ENCODE results near the gene FOXB2.
"Not testable (repeated sequence)": the region's sequence is repeated elsewhere in the genome, so short reads cannot be mapped to it uniquely, and the experiment has no call there.

The FOXB2 gene

DNA sequence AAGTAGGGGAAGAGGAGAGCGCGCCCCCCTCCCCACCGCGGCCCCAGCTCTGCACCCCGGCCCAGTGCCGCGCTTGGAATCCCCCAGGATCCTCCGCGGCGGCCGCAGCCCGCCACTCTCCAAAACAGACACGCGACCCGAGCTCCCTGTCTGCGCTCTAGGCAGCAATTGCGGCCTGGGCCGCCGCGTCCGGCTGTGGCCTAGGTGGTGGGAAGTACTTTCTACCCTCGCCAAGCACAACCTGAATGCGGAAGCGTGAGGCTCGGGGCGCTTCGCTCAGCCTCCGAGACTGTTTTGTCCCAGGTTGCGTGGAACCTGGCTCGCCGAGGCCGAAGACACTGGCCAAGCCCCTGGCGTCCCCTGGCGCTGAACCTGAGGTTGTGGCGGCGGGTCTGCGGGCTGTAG, 3.3 kb upstream of the FOXB2 start:
- DNase-seq (ENCODE audit: low spot score) = no peak

DNA sequence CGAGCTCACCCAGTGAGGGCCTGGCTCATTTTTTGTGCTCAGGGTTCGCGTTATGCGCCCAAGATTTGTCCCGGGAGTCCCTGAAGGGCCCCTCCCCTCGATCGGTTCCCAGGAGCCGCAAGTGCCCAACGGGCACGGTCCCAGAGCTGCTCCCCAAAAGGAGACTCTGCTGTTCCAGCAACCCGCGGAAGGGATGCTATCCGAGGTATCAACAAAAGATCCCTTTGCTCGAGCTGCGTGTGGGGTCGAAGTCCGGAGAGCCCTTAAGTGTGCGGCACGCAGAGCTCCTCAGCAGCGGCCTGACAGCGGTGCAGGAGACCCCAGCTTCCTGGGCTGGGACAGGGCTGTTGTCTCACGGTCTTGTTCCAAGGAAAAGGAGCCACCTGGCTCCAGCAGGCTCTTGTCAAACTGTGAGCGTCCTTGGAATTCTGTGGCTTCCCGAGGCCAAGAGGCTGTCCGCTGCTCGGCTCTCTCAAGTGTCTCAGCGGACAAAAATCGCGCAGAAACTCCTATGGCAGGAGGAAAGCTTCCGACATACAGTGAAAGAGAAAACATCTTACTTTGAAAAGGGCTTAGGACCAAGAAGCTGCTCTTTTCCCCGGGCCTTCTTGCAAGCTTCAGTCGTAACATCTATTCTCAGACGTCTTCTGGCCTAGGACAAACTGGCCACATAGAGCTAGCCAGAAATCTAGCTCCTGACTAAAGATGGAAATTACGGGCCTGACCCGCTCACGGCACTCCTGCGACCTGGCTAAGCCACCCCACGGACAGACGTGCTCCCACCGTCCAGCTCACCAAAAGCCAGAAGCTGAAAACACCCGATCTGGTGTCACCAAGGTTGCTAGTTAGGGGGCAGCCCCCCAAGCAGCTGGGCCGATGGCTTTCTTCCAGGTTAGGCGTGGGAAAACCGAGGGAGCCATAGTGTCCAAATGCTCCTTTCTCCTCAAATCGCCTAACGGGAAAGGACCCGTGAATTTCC, 2.6 kb upstream of the FOXB2 start:
- DNase-seq (ENCODE audit: low spot score) = no peak

DNA sequence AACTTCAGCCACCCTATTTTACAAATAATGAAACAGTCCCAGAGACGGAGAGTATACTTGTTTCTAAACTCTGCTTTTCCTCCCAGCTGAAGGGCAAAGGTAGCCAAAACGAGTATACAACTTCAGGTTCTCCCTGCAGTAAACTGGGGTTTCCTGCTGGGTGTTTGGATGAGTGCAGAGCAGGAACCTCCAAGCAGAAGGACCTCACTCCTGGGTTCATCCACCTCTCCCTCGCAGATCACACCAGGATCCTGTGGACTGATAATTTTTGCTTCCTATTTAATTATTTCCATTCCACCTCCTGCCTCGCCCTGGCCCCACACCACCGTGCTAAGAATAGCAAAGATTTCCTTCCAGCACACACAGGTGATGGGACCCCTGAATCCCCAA, 2.0 kb upstream of the FOXB2 start:
- DNase-seq (ENCODE audit: low spot score) = no peak

DNA sequence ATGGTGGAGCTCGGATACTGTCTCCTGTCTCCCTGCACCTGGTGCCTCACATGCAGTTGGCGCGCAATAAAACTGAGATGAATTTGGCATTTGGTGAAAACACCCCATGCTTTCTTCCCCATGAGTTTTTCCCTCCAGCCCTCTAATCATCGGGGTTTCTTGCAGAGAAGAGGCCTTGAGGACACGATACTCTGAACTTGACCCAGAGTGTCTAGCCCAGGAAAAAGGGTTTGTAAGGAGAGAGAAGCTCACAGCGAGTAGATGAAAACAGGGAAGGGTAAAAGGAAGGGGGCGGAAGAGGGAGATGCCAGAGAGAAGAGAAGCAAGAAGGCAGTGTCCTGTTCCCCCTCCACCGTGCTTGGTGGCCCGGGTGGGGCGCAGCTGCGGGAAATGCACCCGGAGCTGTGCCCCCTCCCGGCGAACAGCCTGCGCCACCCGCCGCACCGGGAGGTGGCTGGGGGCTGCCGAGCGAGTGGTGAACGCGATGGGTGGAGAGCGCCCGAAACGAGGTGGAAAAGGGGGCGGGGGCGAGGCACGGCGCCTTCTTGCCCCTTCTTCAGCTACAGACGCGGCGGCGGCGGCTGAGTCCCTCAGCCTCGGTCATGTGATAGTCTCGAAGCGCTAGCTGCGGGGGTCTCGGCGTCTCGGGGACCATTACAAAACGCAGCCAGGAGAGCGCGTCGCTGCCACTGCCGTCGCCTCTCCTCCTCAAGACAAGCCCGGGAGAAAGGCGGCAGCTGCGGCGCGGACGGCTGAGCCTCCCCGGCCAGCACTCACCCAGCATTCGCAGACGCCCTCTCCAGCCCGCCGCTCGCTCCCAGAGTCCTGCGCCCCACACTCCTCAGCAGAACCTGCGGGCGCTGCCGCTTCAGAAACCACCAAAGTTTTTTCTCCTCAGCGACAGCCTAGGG, 1.1 kb upstream of the FOXB2 start:
- DNase-seq (ENCODE audit: low spot score) = no peak

DNA sequence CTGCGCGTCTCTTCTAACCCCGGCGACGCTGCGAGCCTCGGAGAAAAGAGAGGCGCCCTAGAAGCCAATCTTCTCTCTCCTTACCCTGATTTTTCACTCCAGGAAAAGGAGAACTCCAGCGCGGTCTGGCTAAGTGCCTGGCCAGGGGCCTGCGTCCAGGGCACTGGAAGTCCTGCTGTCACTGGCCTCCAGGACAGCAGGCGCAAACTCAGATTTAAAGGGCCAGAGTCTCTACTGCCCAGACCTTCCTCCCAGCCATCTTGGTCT, 553 bp upstream of the FOXB2 start:
- no peak for DNase-seq (ENCODE audit: low spot score)

DNA sequence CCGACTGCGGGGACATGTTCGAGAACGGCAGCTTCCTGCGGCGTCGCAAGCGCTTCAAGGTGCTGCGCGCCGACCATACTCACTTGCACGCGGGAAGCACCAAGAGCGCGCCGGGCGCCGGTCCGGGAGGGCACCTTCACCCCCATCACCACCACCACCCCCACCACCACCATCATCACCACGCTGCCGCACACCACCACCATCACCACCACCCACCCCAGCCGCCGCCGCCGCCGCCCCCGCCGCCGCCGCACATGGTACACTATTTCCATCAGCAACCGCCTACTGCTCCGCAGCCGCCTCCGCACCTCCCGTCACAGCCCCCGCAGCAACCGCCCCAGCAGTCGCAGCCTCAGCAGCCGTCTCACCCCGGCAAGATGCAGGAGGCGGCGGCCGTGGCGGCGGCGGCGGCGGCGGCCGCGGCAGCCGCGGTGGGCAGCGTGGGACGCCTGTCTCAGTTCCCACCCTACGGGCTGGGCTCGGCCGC, 514 bp downstream of the FOXB2 start:
- DNase-seq (ENCODE audit: low spot score) = no peak

DNA sequence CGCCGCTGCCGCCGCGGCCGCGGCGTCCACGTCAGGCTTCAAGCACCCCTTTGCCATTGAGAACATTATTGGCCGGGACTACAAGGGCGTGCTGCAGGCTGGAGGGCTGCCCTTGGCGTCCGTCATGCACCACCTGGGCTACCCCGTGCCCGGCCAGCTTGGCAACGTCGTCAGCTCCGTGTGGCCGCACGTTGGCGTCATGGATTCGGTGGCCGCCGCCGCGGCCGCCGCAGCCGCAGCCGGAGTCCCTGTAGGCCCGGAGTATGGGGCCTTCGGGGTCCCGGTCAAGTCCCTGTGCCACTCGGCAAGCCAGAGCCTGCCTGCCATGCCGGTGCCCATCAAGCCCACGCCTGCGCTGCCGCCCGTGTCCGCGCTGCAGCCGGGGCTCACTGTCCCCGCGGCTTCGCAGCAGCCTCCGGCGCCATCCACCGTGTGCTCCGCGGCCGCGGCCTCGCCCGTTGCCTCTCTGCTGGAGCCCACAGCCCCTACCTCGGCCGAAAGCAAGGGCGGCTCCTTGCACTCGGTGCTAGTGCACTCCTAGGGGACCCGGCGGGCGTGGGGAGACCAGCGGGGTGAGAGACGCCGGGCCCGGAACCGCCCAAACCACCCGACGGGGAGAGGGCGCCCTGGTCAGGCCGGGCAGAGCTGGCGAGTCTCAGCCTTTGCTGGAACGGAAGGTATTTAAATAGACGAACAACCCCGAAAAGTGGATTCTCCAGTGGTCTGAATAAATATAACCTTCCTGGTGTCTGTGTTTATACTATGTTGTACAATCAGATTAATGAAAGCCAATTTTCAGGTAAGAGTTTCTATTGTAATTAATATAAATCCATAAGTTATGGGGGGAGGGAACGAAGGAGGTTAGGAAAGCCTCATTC, 1.2 kb downstream of the FOXB2 start:
- no peak for DNase-seq (ENCODE audit: low spot score)

DNA sequence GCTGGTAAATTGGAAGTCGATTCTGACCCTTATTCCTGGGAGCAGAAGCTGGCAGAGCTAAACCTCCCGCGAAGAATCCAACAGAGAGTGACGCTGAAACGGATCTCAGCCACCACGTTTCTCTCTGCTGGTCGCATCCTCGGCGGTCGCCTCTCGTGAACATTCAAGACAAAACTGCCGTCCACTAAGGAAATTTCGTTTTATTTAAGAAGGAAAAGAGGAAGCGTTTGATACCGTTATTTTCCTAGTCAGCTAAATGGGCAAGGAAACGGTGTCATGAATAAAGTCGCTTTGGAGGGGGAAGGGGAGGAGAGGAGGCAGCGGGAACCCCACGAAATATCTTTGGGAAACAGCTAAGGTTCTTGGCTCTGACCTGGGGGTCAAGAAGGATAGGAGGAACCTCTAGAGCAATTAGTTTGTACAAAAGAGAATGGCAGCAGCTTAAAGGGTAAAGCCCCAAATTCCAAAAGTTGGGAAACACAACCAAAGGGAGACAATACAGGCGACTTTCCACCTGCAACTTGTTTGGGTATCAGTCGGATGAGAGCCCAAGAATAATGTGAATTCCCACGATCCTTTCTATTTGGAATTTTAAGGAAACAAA, 1.9 kb downstream of the FOXB2 start:
- DNase-seq (ENCODE audit: low spot score) = no peak

DNA sequence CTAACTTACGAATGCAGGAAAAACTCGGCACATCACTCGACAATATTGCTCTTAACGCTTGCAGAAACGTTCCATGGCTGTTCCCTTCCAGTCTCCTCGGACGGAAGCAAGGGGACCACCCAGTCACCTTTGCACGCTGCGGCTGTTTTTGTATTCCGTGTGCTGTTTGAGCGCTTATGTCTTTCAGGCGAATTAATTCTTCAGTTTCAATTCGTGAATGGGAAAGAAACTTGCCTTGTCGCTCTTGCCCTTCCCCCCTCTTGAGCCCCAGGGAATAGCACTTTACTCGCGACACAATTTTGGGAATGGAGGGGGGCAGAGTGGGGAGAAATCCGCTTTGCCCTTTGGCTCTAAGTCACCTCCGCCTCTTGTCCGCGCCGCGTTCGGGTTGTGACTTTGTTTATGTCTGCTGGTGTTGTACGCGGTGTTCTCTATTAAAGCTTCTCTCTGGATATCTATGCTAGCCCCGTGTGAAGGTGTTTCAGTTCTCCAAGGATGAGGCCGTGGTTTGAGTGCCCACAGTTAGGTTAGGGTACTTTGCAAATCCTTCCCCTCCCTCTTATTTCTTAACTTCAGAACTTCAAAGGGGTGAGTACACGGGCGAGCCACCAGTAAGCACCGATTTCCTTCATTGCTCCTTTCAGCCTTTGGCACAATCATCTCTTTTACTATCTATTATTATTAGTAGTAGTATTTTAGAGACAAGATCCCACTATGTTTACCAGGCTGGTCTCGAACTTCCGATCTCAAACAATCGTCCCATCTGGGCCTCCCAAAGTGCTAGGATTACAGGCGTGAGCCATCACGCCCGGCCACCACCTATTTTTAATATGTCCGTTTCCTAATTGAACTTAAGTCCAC, 2.7 kb downstream of the FOXB2 start:
- no peak for DNase-seq (ENCODE audit: low spot score)

DNA sequence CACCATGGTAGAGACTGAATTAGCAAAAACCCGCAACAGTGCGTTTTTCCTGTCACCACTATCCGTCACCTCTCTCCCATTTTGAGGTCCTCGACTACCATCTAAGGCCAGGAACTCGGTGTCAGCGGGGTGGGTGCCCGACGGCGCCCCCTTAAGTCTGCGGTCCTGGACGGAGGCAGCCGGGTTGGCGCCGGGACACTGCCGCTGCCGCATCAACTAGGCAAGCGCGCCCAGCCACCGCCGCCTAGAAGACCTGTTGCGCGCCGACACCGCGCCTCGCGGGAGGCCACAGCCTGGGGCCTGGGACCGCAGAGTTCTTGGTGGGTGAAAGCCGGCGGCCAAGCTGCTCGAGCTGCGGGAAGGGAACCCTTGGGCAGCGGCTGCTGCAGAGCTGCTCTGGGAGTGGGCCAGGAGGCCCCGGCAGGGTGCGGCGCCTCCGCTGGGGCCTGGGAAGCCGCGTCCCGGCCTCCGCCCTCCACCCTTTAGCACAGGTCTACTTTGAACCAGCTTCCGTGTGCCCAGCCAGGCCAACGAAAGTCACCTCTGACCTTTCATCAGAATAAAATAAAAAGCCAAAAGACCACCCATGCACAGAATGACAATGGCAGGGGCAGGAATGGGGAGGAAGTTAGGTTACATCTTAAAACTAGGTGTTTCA, 3.5 kb downstream of the FOXB2 start:
- DNase-seq (ENCODE audit: low spot score) = no peak

DNA sequence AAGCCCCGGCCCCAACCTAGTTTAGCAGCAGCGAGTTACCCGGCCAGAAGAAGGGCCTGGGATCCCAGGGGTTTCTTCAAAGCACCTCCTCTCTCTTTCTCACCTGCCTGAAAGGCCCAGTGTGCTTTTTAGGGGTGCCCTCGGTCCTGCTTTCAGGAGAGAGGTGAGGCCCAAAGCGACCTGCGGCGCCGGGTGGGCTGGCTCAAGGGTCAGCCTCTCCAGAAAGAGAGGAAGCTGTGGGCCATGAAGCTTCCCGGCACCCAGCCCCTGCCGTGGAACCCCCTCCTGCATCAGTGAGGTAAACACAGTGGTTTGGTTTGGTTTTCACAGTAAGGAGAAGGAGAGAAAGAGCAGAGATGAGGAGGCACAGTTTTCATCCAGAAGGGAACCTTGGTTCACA, 4.3 kb downstream of the FOXB2 start:
- DNase-seq (ENCODE audit: low spot score) = no peak

DNA sequence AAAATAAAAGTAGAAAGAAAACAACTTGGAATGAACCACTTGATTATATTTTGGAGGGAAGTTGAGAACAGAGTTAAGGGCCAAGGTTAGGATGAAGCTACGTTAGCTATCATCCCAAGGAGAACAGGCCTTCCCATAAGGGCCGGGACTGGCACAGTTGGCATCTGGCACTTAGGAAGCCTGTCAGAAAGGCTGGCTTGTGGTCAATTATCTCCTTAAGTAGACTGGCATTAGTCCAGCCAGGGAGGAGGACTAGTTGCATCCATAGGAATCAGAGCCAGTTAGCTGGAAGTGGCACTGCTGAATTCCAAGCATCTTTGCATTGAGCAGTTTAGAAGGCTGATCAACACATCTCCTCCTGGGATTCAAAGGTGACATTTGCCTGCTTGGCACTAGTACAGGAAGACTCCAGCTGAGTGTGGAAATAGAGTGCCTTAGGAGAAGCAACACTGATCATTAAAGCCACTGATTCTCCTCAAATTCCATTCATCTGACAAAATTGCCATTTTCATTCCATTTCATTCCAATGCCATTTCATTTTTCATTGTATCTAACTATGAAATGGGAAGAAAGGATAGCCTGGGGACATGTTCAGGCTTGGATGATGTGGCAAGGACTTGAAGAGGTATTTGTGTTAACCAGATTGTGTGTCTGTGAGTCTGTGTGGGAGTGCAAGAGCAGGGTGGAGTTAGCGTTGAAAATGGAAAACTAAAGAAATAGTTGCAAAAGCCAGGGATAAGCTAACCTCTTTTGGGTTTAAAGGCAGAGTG, 5.5 kb downstream of the FOXB2 start:
- DNase-seq (ENCODE audit: low spot score) = no peak

DNA sequence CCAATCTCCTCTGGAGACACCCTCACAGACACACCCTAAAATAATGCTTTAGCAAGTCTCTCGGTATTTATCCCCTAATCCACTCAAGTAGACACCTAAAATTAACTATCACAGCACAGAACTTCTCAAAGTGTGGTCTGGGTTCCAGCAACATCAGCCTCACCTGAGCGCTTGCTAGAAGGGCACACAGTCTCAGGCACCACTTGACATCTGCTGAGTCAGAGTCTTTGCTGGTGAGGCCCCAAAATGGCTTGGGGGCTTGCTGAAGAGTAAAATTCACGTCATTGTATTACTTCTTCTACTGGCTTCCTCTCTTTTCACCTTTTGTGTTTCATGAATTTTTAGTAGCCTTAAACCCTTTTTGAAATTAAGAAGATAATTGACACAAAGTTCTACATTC, 9.0 kb downstream of the FOXB2 start:
- no peak for DNase-seq (ENCODE audit: low spot score)

DNA sequence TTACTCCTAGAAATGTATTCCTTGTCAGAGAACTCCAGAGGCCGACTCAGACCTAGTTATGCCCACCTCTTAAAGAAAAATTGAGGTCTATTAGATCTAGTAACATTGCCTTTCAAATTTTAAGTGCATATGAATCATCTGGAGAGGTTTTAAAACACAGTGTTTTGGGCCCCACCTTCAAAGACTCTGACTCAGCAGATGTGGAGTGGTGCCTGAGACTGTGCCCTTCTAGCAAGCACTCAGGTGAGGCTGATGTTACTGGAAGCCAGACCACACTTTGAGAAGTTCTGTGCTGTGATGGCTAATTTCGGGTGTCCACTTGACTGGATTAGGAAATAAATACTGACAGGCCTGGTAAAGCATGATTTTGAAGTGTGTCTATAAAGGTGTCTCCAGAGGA, 10.6 kb downstream of the FOXB2 start:
- no peak for DNase-seq (ENCODE audit: low spot score)

DNA sequence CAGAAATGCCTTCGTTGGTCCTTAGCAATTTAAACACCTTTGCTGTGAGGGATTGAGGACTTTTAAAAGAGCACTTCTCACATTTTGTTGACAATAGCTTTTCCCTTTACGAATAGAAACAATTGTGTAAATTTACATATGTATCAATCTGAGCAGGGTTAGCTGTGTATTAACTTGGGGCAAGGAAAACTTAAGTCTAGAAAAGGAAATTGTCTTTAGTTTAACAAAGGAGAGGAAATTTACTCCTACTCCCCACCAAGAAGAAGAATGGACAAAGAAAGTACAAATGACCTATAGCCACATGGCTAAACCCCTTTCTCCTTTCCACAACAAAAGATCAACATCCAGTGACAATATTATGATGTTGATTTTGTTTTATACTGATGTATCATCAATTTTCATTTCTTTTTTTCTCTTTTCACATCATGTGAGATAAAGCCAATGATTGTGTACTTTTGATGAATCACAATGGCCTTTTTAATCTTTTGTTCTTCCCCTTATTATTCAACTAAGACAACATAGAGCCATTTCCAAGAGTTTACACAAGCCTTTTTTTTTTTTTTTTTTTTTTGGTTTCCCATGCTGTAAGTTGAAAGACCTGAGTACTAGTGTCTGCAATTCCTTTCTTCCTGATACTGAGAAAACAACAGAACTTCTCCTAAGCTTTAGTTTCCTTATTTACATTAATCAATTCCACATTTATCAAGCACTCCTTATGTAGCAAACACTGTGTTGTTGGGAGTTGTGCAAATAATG, 19.0 kb downstream of the FOXB2 start:
- DNase-seq (ENCODE audit: low spot score) = no peak

DNA sequence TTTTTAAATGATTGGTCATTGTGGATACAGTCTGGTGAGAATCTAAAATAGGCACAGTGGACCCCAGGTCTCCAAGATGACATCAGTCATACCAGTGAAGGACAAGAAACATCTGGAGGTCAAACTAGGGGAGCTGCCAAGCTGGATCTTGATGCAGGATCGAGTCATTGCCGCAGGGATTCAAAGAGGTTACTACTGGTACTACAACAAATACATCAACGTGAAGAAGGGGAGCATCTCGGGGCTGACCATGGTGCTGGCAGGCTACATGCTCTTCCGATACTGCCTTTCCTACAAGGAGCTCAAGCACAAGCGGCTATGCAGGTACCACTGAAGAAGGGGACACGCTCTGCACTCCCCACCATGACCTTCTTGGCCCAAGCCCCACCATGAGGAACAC, 20.9 kb downstream of the FOXB2 start:
- DNase-seq (ENCODE audit: low spot score) = no peak

DNA sequence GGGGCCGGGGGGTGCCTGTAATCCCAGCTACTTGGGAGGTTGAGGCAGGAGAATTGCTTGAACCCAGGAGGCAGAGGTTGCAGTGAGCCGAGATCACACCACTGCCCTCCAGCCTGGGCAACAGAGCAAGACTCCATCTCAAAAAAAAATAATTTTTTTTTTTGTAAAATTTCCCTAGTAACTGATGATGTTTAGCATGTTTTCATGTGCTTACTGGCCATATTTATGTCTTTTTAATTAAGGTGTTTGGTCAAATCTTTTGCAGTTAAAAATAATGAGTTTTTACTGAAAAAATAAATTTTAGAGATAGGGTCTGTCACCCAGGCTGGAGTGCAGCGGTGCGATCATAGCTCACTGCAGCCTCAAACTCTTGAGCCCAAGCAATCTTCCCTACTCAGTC, 24.3 kb downstream of the FOXB2 start:
- DNase-seq (ENCODE audit: low spot score) = not testable (repeated sequence)

DNA sequence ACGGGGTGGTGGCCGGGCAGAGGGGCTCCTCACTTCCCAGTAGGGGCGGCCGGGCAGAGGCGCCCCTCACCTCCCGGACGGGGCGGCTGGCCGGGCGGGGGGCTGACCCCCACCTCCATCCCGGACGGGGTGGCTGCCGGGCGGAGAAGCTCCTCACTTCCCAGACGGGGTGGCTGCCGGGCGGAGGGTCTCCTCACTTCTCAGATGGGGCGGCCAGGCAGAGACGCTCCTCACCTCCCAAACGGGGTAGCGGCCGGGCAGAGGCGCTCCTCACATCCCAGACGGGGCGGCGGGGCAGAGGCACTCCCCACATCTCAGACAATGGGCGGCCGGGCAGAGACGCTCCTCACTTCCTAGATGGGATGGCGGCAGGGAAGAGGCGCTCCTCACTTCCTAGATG, 41.2 kb downstream of the FOXB2 start:
- not testable (repeated sequence) for DNase-seq (ENCODE audit: low spot score)

Data from kidney capillary endothelial cell (primary cell).